Ishikawa (cell line): ENCODE data around the gene TRDMT1.

Experiments
- CEBPB ChIP-seq: IDR thresholded peaks from 2 replicates; pipeline ENCODE4 v1.6.1; 2012
- EP300 ChIP-seq: IDR thresholded peaks from 2 replicates; pipeline ENCODE4 v1.6.1; 2012; ENCODE audit warnings: borderline replicate concordance
- FOXM1 ChIP-seq: IDR thresholded peaks from 2 replicates; pipeline ENCODE4 v1.6.1; 2012; ENCODE audit warnings: low read depth, borderline replicate concordance
- MAX ChIP-seq: IDR thresholded peaks from 2 replicates; pipeline ENCODE4 v1.6.1; 2012
- NFIC ChIP-seq: IDR thresholded peaks from 2 replicates; pipeline ENCODE4 v1.6.1; 2012
- REST ChIP-seq: IDR thresholded peaks from 2 replicates; pipeline ENCODE4 v1.6.1; 2012; ENCODE audit warnings: low read depth, mild to moderate bottlenecking
- TCF12 ChIP-seq: IDR thresholded peaks from 2 replicates; pipeline ENCODE4 v1.6.1; 2012; ENCODE audit warnings: low read depth

GRCh38 chr10:17228091-17229015, 26.9 kb upstream of the TRDMT1 start, which contains the start of gene VIM:
- TF ChIP-seq CEBPB: no peak
- no peak; the same call in 1 of the 2 replicates for TF ChIP-seq TCF12
- TF ChIP-seq FOXM1: no peak
- no peak for TF ChIP-seq NFIC
- no peak for TF ChIP-seq EP300
- no peak for TF ChIP-seq REST
- TF ChIP-seq MAX: no peak
